Psoas muscle (tissue), 8 donors: ENCODE data around the gene TSHZ2. TPM values are rescaled to one million over a fixed set of nuclear protein-coding genes. Genes with fewer than 3 reads are reported as not detected.
"Not testable (repeated sequence)": the region's sequence is repeated elsewhere in the genome, so short reads cannot be mapped to it uniquely, and the experiment has no call there.

Experiments
- ATAC-seq, 4 donors: fragments of 200-7000 bp; cut with Tn5 transposase; one replicate each; pipeline ENCODE4 v1.9.1; 2020; ENCODE audit warnings: moderate library complexity in 3 of 4, mild to moderate bottlenecking in 2 of 4
- DNase-seq, 2 donors: peaks; one replicate each; pipeline ENCODE4 v3.0.0-alpha.2; 2020
- H3K27ac ChIP-seq: fragments of 200-600 bp; one replicate; pipeline ENCODE4 v1.8.0; 2022
- H3K27me3 ChIP-seq, 3 donors: fragments of 200-600 bp in 1 of 3; one replicate each; pipeline versions ENCODE4 v1.6.1 to v1.8.0; 2013 to 2022; ENCODE audit warnings: low read length in 2 of 3, mild to moderate bottlenecking in 2 of 3, moderate library complexity in 1 of 3; ENCODE audit not compliant: insufficient read depth in 3 of 3
- H3K36me3 ChIP-seq, 2 donors: fragments of 200-600 bp in 1 of 2; one replicate each; pipeline versions ENCODE4 v1.6.1 to v1.8.0; 2013 to 2022; ENCODE audit warnings: low read depth in 1 of 2, mild to moderate bottlenecking in 1 of 2, moderate library complexity in 1 of 2; ENCODE audit not compliant: insufficient read depth in 1 of 2
- H3K4me1 ChIP-seq: fragments of 200-600 bp; one replicate; pipeline ENCODE4 v1.8.0; 2022
- H3K4me3 ChIP-seq: fragments of 200-600 bp; one replicate; pipeline ENCODE4 v1.8.0; 2022; ENCODE audit warnings: mild to moderate bottlenecking
- H3K9me3 ChIP-seq: fragments of 200-600 bp; one replicate; pipeline ENCODE4 v1.8.0; 2022
- WGBS, 3 donors: extraction: QIAGEN DNeasy Blood & Tissue Kit; methylation state at CpG; one replicate each; pipeline versions ENCODE4 v1.1.6 to v1.1.7; 2013; 5-methylcytosine and 5-hydroxymethylcytosine counted together
- intact Hi-C, 2 donors: fragments of 100-400 bp; cut with DNase I; formaldehyde crosslinking; loops; one replicate each; pipeline versions ENCODE4 v1.11.0 to v1.14.2; 2022
- polyA plus RNA-seq, 3 donors: library from polyadenylated mRNA; stranded (reverse); fragments of 200-250 nt; gene quantifications; one replicate each; pipeline ENCODE4 v1.2.3, GENCODE V29; 2013
- total RNA-seq, 4 donors: library from RNA; stranded (reverse); fragmentation: NEBNext Ultra II Directional in 2 of 4; extraction: Animal tissue kit (Norgen Biotek cat#: 25700) in 2 of 4; gene quantifications; one replicate each; pipeline versions ENCODE4 v1.2.1 to v1.2.4, GENCODE V29; 2021 to 2023
- TF ChIP-seq, protein P1 (sequence below): fragments of 200-600 bp; IDR thresholded peaks from one replicate; pipeline ENCODE4 v1.8.0; 2022; ENCODE audit warnings: antibody characterized with exemption
- donor health status: healthy with polysubstance abuse.
- donor health status: DM: no; HTN: no; CAD: no; lungs with moderate emphysema.
- donor health status: Bipolar disorder and iron deficiency.
- donor health status: healthy.
- donor health status: DM: yes; HTN: yes; CAD: no.
- donor health status: DM: no; HTN: no; CAD: no.
- donor health status: DM: no; HTN: no; CAD: no.
- donor health status: DM: yes; HTN: yes; CAD: no.

The TSHZ2 gene
- total and polyA plus RNA-seq, 7 donors, result 0.39 to 7.5 (median 1.9) TPM

DNA sequence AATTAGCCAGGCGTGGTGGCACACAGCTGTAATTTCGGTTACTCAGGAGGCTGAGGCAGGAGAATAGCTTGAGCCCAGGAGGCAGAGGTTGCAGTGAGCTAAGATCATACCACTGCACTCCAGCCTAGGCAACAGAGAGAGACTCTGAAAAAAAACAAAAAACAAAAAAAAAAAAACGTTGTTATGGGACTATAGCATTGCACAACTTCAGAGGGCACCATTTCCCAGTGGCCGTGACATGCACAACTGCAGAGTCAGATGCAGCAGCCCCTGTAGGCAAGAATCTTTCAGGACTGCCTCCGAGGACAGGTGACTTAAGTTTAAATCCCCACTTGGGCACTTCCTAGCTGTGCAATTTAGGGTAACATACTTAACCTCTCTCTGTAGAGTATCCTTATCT lies 557.5 kb downstream of the TSHZ2 start:
- WGBS, 3 donors, result 78 to 84% (median 82%) methylated on average over 5 of the region's 5 CpGs
- DNase-seq (no peak), ATAC-seq (no peak)
- Histone ChIP-seq H3K27ac (no peak overlapping the region), H3K36me3 (no peaks in the 10 kb centered on the region), H3K9me3 (no peaks in the 10 kb centered on the region), H3K27me3 (no peaks in the 10 kb centered on the region), H3K4me1 (no peaks in the 10 kb centered on the region), H3K4me3 (no peak overlapping the region)
- TF ChIP-seq, protein P1, sequence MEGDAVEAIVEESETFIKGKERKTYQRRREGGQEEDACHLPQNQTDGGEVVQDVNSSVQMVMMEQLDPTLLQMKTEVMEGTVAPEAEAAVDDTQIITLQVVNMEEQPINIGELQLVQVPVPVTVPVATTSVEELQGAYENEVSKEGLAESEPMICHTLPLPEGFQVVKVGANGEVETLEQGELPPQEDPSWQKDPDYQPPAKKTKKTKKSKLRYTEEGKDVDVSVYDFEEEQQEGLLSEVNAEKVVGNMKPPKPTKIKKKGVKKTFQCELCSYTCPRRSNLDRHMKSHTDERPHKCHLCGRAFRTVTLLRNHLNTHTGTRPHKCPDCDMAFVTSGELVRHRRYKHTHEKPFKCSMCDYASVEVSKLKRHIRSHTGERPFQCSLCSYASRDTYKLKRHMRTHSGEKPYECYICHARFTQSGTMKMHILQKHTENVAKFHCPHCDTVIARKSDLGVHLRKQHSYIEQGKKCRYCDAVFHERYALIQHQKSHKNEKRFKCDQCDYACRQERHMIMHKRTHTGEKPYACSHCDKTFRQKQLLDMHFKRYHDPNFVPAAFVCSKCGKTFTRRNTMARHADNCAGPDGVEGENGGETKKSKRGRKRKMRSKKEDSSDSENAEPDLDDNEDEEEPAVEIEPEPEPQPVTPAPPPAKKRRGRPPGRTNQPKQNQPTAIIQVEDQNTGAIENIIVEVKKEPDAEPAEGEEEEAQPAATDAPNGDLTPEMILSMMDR, result no peak
- intact Hi-C loops, result no loop called here

DNA sequence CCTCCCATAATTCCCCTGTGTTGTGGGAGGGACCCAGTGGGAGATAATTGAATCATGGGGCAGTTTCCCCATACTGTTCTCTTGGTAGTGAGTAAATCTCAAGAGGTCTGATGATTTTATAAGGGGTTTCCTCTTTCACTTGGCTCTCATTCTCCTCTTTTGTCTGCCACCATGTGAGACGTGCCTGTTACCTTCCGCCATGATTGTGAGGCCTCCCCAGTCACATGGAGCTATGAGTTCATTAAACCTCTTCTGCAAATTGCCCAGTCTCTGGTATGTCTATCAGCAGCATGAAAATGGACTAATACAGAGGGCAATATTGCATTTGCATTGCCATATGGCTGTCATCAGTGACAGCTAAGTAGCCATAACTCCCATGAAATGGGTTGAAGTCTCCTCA lies 558.3 kb downstream of the TSHZ2 start:
- Histone ChIP-seq H3K27ac (no peak overlapping the region), H3K9me3 (no peaks in the 10 kb centered on the region), H3K4me3 (no peak overlapping the region), H3K4me1 (no peaks in the 10 kb centered on the region), H3K27me3 (no peaks in the 10 kb centered on the region), H3K36me3 (no peaks in the 10 kb centered on the region)
- no peak for DNase-seq
- TF ChIP-seq, protein P1, result no peak
- no peak for ATAC-seq
- intact Hi-C loops, result no loop called here
- 47 to 50% (median 49%) methylated on average over 2 of the region's 2 CpGs for WGBS, 3 donors

DNA sequence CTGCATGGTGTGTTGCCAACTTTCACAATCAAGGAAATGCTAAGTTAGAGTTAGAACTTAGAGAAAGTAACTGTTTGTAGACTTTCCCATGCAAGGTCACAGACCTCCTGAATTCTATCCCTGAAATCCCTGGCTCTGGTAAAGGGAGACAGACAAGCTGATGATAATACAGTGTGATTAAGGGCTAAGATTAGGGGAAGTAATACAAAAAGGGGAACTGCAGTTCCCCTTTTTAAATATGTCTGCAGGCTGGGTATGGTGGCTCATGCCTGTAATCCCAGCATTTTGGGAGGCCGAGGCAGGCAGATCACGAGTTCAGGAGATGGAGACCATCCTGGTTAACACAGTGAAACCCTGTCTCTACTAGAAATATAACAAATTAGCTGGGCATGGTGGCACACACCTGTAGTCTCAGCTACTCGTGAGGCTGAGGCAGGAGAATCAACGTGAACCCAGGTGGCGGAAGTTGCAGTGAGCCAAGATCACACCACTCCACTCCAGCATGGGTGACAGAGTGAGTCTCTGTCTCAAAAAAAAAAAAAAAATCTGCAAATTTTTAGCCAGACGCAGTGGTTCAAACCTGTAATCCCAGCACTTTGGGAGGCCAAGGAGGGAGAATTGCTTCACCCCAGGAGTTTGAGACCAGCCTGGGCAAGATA lies 560.6 kb downstream of the TSHZ2 start:
- H3K4me3 ChIP-seq, H3K27me3 ChIP-seq, ATAC-seq, DNase-seq, intact Hi-C loops, H3K4me1 ChIP-seq, H3K27ac ChIP-seq, H3K36me3 ChIP-seq, H3K9me3 ChIP-seq: not testable (repeated sequence)
- 82 to 88% (median 83%) methylated on average over 6 of the region's 6 CpGs for WGBS, 3 donors

DNA sequence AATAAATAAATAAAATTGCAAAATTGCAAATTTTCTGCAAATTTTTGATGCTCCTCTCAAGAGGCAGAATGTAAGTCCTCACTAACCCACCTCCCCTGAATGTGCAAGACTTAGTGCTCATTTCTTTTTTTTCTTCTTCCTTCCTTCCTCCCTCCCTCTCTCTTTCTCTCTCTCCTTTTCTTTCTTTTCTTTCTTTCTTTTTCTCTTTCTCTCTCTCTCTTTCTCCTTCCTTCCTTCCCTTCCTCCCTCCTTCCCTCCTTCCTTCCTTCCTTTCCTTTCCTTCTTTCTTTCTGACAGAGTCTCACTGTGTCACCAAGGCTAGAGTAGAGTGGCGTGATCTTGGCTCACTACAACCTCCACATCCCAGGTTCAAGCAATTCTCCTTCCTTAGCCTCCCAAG lies 561.3 kb downstream of the TSHZ2 start:
- H3K27ac ChIP-seq, result no peak overlapping the region
- TF ChIP-seq, protein P1, result no peak
- 95 to 100% (median 100%) methylated on average over 1 of the region's 1 CpG for WGBS, 3 donors
- no peaks in the 10 kb centered on the region for H3K4me1 ChIP-seq
- no peak overlapping the region for H3K4me3 ChIP-seq
- DNase-seq, result no peak
- no peaks in the 10 kb centered on the region for H3K27me3 ChIP-seq
- no peak for ATAC-seq
- no peaks in the 10 kb centered on the region for H3K36me3 ChIP-seq
- no peaks in the 10 kb centered on the region for H3K9me3 ChIP-seq
- intact Hi-C loops, result no loop called here

DNA sequence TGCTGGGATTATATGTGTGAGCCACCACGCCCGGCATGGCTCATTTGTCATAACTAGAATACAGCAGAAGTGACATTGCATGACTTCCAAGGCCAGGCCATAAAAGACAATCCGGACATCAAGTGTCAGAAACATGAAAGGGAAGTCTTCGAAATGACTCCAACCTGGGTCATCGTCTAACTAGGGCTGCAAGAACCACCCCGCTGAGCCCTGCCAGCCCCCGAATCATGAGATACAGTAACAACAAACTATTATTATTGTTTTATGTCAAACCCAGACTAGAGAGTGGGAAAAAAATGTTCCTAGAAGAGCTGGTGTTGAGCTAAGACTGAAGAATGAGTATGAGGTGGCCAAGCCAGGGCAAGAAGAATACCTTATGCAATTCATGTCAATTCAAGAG lies 561.9 kb downstream of the TSHZ2 start:
- 82 to 88% (median 84%) methylated on average over 7 of the region's 7 CpGs for WGBS, 3 donors
- ATAC-seq, result no peak
- H3K27me3 ChIP-seq, result no peaks in the 10 kb centered on the region
- H3K9me3 ChIP-seq, result no peaks in the 10 kb centered on the region
- no peak for DNase-seq
- no peaks in the 10 kb centered on the region for H3K36me3 ChIP-seq
- no peak overlapping the region for H3K4me3 ChIP-seq
- intact Hi-C loops, result no loop called here
- TF ChIP-seq, protein P1, result no peak
- H3K4me1 ChIP-seq, result no peaks in the 10 kb centered on the region
- no peak overlapping the region for H3K27ac ChIP-seq
